Smooth muscle cell (in vitro differentiated cells): ENCODE results near the gene RALGDS. TPM values are rescaled to one million over a fixed set of nuclear protein-coding genes. Genes with fewer than 3 reads are reported as not detected.

Experiments used
- DNase-seq: peaks from one replicate; lab custom pipeline; 2025; ENCODE audit not compliant: unreplicated experiment; lab: John Stamatoyannopoulos, UW
- H2AFZ ChIP-seq: fragments of 200-600 bp; sonication (generic); 2 replicates; pipeline ENCODE4 v1.6.0; 2016; ENCODE audit warnings: antibody characterized with exemption, low read depth, mild to moderate bottlenecking
- H3F3A ChIP-seq: fragments of 200-600 bp; sonication (generic); 2 replicates; pipeline ENCODE4 v1.6.0; 2017; ENCODE audit warnings: antibody characterized with exemption, low read depth
- H3K27ac ChIP-seq: fragments of 200-600 bp; sonication (generic); 2 replicates; pipeline ENCODE4 v1.5.1; 2016; ENCODE audit warnings: low read depth, mild to moderate bottlenecking
- H3K27me3 ChIP-seq: fragments of 200-600 bp; sonication (generic); 2 replicates; pipeline ENCODE4 v1.6.1; 2016; ENCODE audit warnings: low read depth, mild to moderate bottlenecking
- H3K36me3 ChIP-seq: fragments of 200-600 bp; sonication (generic); 2 replicates; pipeline ENCODE4 v1.5.1; 2016; ENCODE audit warnings: low read depth
- H3K4me1 ChIP-seq: fragments of 200-600 bp; sonication (generic); 2 replicates; pipeline ENCODE4 v1.5.1; 2016; ENCODE audit warnings: low read depth
- H3K4me2 ChIP-seq: fragments of 200-600 bp; sonication (generic); 2 replicates; pipeline ENCODE4 v1.6.0; 2016; ENCODE audit warnings: mild to moderate bottlenecking
- H3K4me3 ChIP-seq: fragments of 200-600 bp; sonication (generic); 2 replicates; pipeline ENCODE4 v1.5.1; 2016; ENCODE audit warnings: mild to moderate bottlenecking
- H3K79me2 ChIP-seq: fragments of 200-600 bp; sonication (generic); 2 replicates; pipeline ENCODE4 v1.6.0; 2016; ENCODE audit warnings: low read depth, mild to moderate bottlenecking
- H3K9ac ChIP-seq: fragments of 200-600 bp; sonication (generic); 2 replicates; pipeline ENCODE4 v1.6.0; 2016; ENCODE audit warnings: low read depth
- H3K9me3 ChIP-seq: fragments of 200-600 bp; sonication (generic); replicated peaks from 2 replicates; pipeline ENCODE4 v1.5.1; 2016; ENCODE audit warnings: low read depth
- H4K20me1 ChIP-seq: fragments of 200-600 bp; sonication (generic); 2 replicates; pipeline ENCODE4 v1.6.0; 2016; ENCODE audit warnings: low read depth
- CTCF ChIP-seq: fragments of 200-600 bp; sonication (generic); IDR thresholded peaks from 2 replicates; pipeline ENCODE4 v1.5.1; 2017; ENCODE audit warnings: borderline replicate concordance, mild to moderate bottlenecking, antibody characterized with exemption; ENCODE audit not compliant: insufficient read depth, poor library complexity, severe bottlenecking
- WGBS: methylation state at CpG from one replicate; pipeline ENCODE4 v1.1.7; 2016; ENCODE audit warnings: low lambda C conversion rate; 5-methylcytosine and 5-hydroxymethylcytosine counted together
- microRNA-seq: library from miRNA; unstranded; fragments of <30 nt; microRNA quantifications from one replicate; pipeline ENCODE4, GENCODE V29; 2016; ENCODE audit warnings: borderline number of aligned reads
- polyA plus RNA-seq: library from polyadenylated mRNA; unstranded; fragments of >200 nt; fragmentation: Nextera tagmentation; extraction: Ambion mirVana; gene quantifications from 2 replicates; pipeline ENCODE4 v1.2.1, GENCODE V29; 2016
- small RNA-seq: library from RNA; depleted of rRNA; stranded (forward); fragments of <200 nt; gene quantifications from one replicate; pipeline ENCODE3, GENCODE V24; 2014
- total RNA-seq: library from RNA; depleted of rRNA; stranded (reverse); fragments of >200 nt; gene quantifications from 2 replicates; pipeline ENCODE4 v1.2.3, GENCODE V29; 2014

The RALGDS gene
- total and polyA plus RNA-seq, 2 experiments from 2014 or later = 27.8 to 37.7 TPM

DNA sequence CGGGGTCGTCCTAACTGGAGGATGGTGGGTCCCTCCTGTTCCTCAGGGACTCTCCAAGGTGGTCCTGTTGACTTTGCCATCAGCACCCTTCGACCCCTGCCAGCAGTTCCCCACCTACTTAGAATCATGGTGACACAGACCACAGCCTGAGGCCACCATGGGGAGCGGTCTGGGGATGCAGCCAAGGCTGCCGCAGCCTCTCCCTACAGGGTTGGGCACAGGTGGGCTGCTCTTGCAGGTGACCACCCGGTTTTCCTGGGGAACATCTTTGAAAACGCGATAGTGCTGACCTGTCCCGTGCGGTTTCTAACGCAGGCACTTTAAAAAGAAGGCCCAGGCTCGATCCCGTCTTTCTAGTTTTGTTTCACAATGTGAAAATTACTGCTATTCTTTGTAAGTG, 72.0 kb downstream of the RALGDS start:
- H3K9me3 ChIP-seq = no peaks in the 10 kb centered on the region
- WGBS = 95% methylated on average over 13 of the region's 13 CpGs
- no peaks in the 10 kb centered on the region for H3K79me2 ChIP-seq
- H3K4me1 ChIP-seq = no peaks in the 10 kb centered on the region
- no peaks in the 10 kb centered on the region for H3F3A ChIP-seq
- peaks cover 18% of the 10 kb centered on the region for H4K20me1 ChIP-seq
- TF ChIP-seq CTCF = no peak
- H2AFZ ChIP-seq = no peak overlapping the region
- H3K27ac ChIP-seq = no peak overlapping the region
- H3K9ac ChIP-seq = no peak overlapping the region
- no peaks in the 10 kb centered on the region for H3K27me3 ChIP-seq
- no peak overlapping the region for H3K4me3 ChIP-seq
- no peak overlapping the region for H3K4me2 ChIP-seq
- DNase-seq = no peak
- no peaks in the 10 kb centered on the region for H3K36me3 ChIP-seq

DNA sequence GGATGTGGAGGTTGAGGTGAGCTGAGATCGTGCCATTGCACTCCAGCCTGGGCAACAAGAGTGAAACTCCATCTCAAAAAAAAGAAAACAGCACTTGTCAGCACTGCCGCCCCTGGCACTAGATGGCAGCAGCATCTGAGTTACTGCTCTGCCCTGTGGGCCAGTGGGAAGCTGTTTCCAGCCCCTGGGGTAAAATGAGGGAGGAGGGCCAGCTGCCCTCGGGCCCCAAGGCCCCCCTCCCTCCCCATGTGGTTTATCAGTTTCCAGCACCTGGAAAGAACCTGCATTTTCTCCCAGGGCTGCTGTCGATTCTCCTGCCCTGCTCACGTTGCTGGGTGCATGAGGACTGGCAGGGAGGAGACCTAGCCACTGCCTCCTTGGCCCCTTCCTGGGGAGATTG, 72.4 kb downstream of the RALGDS start:
- Histone ChIP-seq H3K36me3 (no peaks in the 10 kb centered on the region), H3K9ac (no peak overlapping the region), H3K27ac (no peak overlapping the region), H3K4me3 (no peak overlapping the region), H3K79me2 (no peaks in the 10 kb centered on the region), H3K27me3 (no peaks in the 10 kb centered on the region), H3K9me3 (no peaks in the 10 kb centered on the region), H3F3A (no peaks in the 10 kb centered on the region), H3K4me1 (no peaks in the 10 kb centered on the region), H2AFZ (no peak overlapping the region), H4K20me1 (peaks cover 20% of the 10 kb centered on the region), H3K4me2 (no peak overlapping the region)
- no peak for DNase-seq
- WGBS = 90% methylated on average over 5 of the region's 5 CpGs
- peak; percentile 32 for TF ChIP-seq CTCF

Small RNAs within 50 kb of the gene (microRNA-seq; reads per million reads assigned to microRNA genes)
- gene MIR6877 = 13.4 reads per million, percentile 19 among the genes with 10 or more reads in this experiment

Small RNAs within 50 kb of the gene (small RNA-seq; reads per million reads assigned to genes)
- not detected for gene MIR6877

Other genes starting within 250 kb of the RALGDS start
- gene AK8, start 243.0 kb downstream of the RALGDS start, total RNA-seq = 0.18 and 0.67 TPM in 2 replicates
- gene AK8, start 243.0 kb downstream of the RALGDS start, polyA plus RNA-seq = 1.2 and 1.4 TPM in 2 replicates
- 0.99 and 2.4 TPM in 2 replicates for gene SPACA9, start 242.3 kb downstream of the RALGDS start, total RNA-seq
- 6.8 and 8.9 TPM in 2 replicates for gene SPACA9, start 242.3 kb downstream of the RALGDS start, polyA plus RNA-seq
- 39.2 and 48.9 TPM in 2 replicates for gene TSC1, start 176.6 kb downstream of the RALGDS start, total RNA-seq
- 17.4 and 21.5 TPM in 2 replicates for gene TSC1, start 176.6 kb downstream of the RALGDS start, polyA plus RNA-seq
- not detected in 2 replicates for gene GFI1B, start 142.5 kb downstream of the RALGDS start, total RNA-seq
- gene GFI1B, start 142.5 kb downstream of the RALGDS start, polyA plus RNA-seq = not detected in 2 replicates
- 34.5 and 44.2 TPM in 2 replicates for gene GTF3C5, start 90.2 kb downstream of the RALGDS start, total RNA-seq
- 59.0 and 66.0 TPM in 2 replicates for gene GTF3C5, start 90.2 kb downstream of the RALGDS start, polyA plus RNA-seq
- gene CEL, start 59.3 kb downstream of the RALGDS start, total RNA-seq = 0.04 and 0.18 TPM in 2 replicates
- 0.73 and 1.7 TPM in 2 replicates for gene CEL, start 59.3 kb downstream of the RALGDS start, polyA plus RNA-seq
- gene GBGT1, start 42.7 kb upstream of the RALGDS start, total RNA-seq = 8.2 and 11.3 TPM in 2 replicates
- gene GBGT1, start 42.7 kb upstream of the RALGDS start, polyA plus RNA-seq = 4.5 and 6.7 TPM in 2 replicates
- not detected in 2 replicates for gene OBP2B, start 88.0 kb upstream of the RALGDS start, total RNA-seq
- gene OBP2B, start 88.0 kb upstream of the RALGDS start, polyA plus RNA-seq = not detected in 2 replicates
- gene ABO, start 154.0 kb upstream of the RALGDS start, total RNA-seq = 0.67 and 1.0 TPM in 2 replicates
- 0.37 and 2.1 TPM in 2 replicates for gene ABO, start 154.0 kb upstream of the RALGDS start, polyA plus RNA-seq
- gene SURF6, start 214.9 kb upstream of the RALGDS start, total RNA-seq = 8.1 and 11.7 TPM in 2 replicates
- gene SURF6, start 214.9 kb upstream of the RALGDS start, polyA plus RNA-seq = 16.5 and 17.8 TPM in 2 replicates
- gene MED22, start 226.9 kb upstream of the RALGDS start, total RNA-seq = 8.3 and 9.0 TPM in 2 replicates
- gene MED22, start 226.9 kb upstream of the RALGDS start, polyA plus RNA-seq = 15.8 and 17.9 TPM in 2 replicates
- 1,134 and 1,254 TPM in 2 replicates for gene RPL7A, start 227.0 kb upstream of the RALGDS start, total RNA-seq
- gene RPL7A, start 227.0 kb upstream of the RALGDS start, polyA plus RNA-seq = 372 and 413 TPM in 2 replicates
- 23.8 and 33.5 TPM in 2 replicates for gene SURF1, start 235.2 kb upstream of the RALGDS start, total RNA-seq
- 57.7 and 60.7 TPM in 2 replicates for gene SURF1, start 235.2 kb upstream of the RALGDS start, polyA plus RNA-seq
- 2.8 and 11.4 TPM in 2 replicates for gene SURF2, start 235.3 kb upstream of the RALGDS start, total RNA-seq
- gene SURF2, start 235.3 kb upstream of the RALGDS start, polyA plus RNA-seq = 21.4 and 28.9 TPM in 2 replicates